Upper lobe of right lung (tissue), 1 donor: ENCODE data around the gene SHC3. TPM values are rescaled to one million over a fixed set of nuclear protein-coding genes. Genes with fewer than 3 reads are reported as not detected.

Source experiments
- ATAC-seq: fragments of 200-7000 bp; cut with Tn5 transposase; one replicate; pipeline ENCODE4 v1.9.1; 2020; ENCODE audit warnings: mild to moderate bottlenecking, moderate library complexity
- DNase-seq: peaks from one replicate; pipeline ENCODE4 v3.0.0-alpha.2; 2020
- H3K27ac ChIP-seq: fragments of 200-600 bp; one replicate; pipeline ENCODE4 v1.8.0; 2022
- H3K27me3 ChIP-seq: fragments of 200-600 bp; one replicate; pipeline ENCODE4 v1.8.0; 2022; ENCODE audit warnings: mild to moderate bottlenecking
- H3K36me3 ChIP-seq: fragments of 200-600 bp; one replicate; pipeline ENCODE4 v1.8.0; 2022
- H3K4me1 ChIP-seq: fragments of 200-600 bp; one replicate; pipeline ENCODE4 v1.8.0; 2022
- H3K4me3 ChIP-seq: fragments of 200-600 bp; one replicate; pipeline ENCODE4 v1.8.0; 2022; ENCODE audit warnings: mild to moderate bottlenecking
- H3K9me3 ChIP-seq: fragments of 200-600 bp; one replicate; pipeline ENCODE4 v1.8.0; 2022
- intact Hi-C: fragments of 100-400 bp; cut with DNase I; formaldehyde crosslinking; loops from one replicate; pipeline ENCODE4 v1.11.0; 2022
- total RNA-seq: library from RNA; stranded (reverse); fragmentation: NEBNext Ultra II Directional; extraction: Animal tissue kit (Norgen Biotek cat#: 25700); gene quantifications from one replicate; pipeline ENCODE4 v1.2.1, GENCODE V29; 2021
- TF ChIP-seq, protein P1 (sequence below): fragments of 200-600 bp; IDR thresholded peaks from one replicate; pipeline ENCODE4 v1.8.0; 2022; ENCODE audit warnings: antibody characterized with exemption
- donor health status: DM: no; HTN: yes; CAD: no; lungs with severe emphysema.

SHC3 gene
- total RNA-seq, 1 donor from 2014 or later, result 12.9 TPM

DNA sequence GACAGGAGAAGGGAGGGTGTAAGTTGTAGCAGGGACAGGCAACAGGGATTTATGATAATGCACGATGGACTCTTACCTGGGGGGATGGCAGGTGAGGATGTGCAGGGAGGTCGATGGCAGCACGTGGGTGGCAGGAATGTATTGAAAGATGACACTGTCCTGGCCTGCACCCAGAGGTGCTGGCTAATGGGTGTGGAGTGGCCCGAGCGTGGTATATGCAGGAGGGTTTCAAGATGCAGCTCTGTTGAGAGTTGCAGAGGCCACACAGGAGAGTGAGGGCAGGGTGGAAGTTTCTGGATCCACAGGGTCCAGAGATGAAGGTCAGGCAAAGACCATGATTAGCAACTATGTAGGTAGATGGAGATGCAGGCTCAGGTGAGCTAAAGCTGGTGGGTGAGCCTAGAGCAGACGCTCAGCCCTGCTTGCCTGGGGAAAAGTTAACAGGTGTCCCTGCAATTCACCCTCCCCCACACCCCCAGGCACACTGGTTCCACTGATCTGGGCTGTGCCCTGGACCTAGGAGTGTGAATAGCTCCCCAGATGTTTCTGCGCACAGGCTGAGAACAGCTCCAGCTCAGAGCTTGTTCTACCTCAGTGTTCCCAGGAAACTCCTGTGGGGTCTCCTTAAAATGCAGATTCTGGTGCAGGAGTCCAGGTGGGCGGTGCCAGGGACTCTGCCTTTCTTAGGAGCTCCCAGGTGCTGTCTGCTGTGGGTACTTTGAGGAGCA is 208.8 kb downstream of the SHC3 start:
- no peaks in the 10 kb centered on the region for H3K4me1 ChIP-seq
- no peak for DNase-seq
- no peak overlapping the region for H3K27ac ChIP-seq
- no peak overlapping the region for H3K4me3 ChIP-seq
- H3K36me3 ChIP-seq, result no peaks in the 10 kb centered on the region
- no peaks in the 10 kb centered on the region for H3K9me3 ChIP-seq
- ATAC-seq, result no peak
- no peaks in the 10 kb centered on the region for H3K27me3 ChIP-seq
- TF ChIP-seq, protein P1, sequence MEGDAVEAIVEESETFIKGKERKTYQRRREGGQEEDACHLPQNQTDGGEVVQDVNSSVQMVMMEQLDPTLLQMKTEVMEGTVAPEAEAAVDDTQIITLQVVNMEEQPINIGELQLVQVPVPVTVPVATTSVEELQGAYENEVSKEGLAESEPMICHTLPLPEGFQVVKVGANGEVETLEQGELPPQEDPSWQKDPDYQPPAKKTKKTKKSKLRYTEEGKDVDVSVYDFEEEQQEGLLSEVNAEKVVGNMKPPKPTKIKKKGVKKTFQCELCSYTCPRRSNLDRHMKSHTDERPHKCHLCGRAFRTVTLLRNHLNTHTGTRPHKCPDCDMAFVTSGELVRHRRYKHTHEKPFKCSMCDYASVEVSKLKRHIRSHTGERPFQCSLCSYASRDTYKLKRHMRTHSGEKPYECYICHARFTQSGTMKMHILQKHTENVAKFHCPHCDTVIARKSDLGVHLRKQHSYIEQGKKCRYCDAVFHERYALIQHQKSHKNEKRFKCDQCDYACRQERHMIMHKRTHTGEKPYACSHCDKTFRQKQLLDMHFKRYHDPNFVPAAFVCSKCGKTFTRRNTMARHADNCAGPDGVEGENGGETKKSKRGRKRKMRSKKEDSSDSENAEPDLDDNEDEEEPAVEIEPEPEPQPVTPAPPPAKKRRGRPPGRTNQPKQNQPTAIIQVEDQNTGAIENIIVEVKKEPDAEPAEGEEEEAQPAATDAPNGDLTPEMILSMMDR, result no peak
- intact Hi-C loops, result no loop called here

- no peaks in the 10 kb centered on the region for H3K4me1 ChIP-seq
- intact Hi-C loops, result no loop called here
- no peaks in the 10 kb centered on the region for H3K36me3 ChIP-seq
- TF ChIP-seq, protein P1, result no peak
- H3K9me3 ChIP-seq, result no peaks in the 10 kb centered on the region
- ATAC-seq (no peak), DNase-seq (no peak)
- no peak overlapping the region for H3K27ac ChIP-seq
- H3K27me3 ChIP-seq, result no peaks in the 10 kb centered on the region
- H3K4me3 ChIP-seq, result no peak overlapping the region
Measured at GRCh38 chr9:88968799-88969198, 209.8 kb downstream of the SHC3 start.

DNA sequence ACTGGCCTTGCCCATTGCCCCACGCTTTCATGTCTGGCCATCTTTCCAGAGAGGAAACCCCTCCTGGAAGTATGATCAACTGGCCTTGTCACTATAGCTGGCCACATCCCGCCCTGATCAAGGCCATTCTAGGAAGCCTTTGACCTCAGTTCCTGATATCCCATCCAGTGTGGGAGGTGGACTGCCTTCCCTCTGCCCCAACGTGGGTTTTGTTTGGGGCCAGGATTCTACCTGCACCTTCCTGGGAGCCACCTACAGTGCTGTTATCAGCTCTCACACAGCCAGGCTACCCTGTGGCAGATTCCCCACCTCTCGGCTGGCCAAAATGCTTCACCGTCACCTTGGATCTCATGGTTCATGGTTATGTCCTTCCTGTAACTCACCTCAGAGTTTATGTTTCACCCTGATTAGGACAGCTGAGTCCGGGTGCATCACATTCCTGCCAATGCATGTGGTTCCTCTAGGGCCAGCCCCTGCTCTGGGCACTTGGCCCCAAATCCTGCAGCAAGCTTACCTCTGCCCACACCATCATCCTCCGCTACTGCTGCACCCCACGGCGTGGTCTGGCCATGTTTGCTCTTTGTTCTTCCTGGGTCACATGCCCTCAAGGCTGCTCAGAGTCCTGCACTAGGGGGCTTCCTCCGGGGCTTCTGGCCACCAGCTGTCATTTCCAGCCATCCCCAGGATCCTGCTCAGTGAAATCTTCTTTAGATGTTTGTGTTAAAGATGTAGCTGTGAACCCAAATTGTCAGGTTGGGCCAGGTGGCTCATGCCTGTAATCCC is 211.5 kb downstream of the SHC3 start:
- H3K27ac ChIP-seq, result no peak overlapping the region
- DNase-seq (no peak), ATAC-seq (no peak)
- no peaks in the 10 kb centered on the region for H3K9me3 ChIP-seq
- intact Hi-C loops, result no loop called here
- H3K36me3 ChIP-seq, result no peaks in the 10 kb centered on the region
- no peaks in the 10 kb centered on the region for H3K4me1 ChIP-seq
- H3K27me3 ChIP-seq, result no peaks in the 10 kb centered on the region
- TF ChIP-seq, protein P1, result no peak
- H3K4me3 ChIP-seq, result no peak overlapping the region

DNA sequence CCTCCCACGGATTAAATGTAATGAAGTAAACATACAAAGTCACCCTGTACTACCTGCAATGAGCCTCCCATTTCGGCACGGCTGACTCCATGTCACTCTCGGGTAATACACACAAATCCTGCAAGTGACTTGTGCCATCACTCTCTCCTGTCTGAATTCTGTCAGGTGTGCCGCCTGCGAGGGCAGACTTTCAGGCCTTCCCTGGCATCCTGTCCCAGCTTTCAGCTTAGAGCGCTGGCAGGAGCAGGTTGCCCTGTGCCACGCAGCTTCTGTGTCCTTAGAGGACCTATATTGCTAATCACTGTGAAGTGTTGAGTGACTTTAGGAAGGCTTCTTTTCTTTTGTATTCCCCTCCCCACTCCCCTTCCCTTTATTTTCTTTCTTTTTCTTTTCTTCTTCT is 213.1 kb downstream of the SHC3 start:
- H3K4me3 ChIP-seq, result no peak overlapping the region
- ATAC-seq, result no peak
- H3K27me3 ChIP-seq, result no peaks in the 10 kb centered on the region
- intact Hi-C loops, result no loop called here
- no peaks in the 10 kb centered on the region for H3K36me3 ChIP-seq
- DNase-seq, result no peak
- no peak overlapping the region for H3K27ac ChIP-seq
- no peaks in the 10 kb centered on the region for H3K9me3 ChIP-seq
- H3K4me1 ChIP-seq, result no peaks in the 10 kb centered on the region
- TF ChIP-seq, protein P1, result no peak

GRCh38 chr9:88960632-88961031 is 218.0 kb downstream of the SHC3 start:
- Histone ChIP-seq H3K9me3 (no peaks in the 10 kb centered on the region), H3K36me3 (no peaks in the 10 kb centered on the region), H3K4me1 (no peaks in the 10 kb centered on the region), H3K4me3 (no peak overlapping the region), H3K27ac (no peak overlapping the region), H3K27me3 (no peaks in the 10 kb centered on the region)
- DNase-seq, result no peak
- TF ChIP-seq, protein P1, result no peak
- intact Hi-C loops, result no loop called here
- ATAC-seq, result no peak
